Activated CD4-positive, CD25-positive, alpha-beta regulatory T cell treated with anti-CD3 and anti-CD28 coated beads, Interleukin-2, amount 50 U/mL, for 72 hours (primary cell): ENCODE measurements around the gene NNAT.
"Not testable (repeated sequence)": the region's sequence is repeated elsewhere in the genome, so short reads cannot be mapped to it uniquely, and the experiment has no call there.

Experiments
- DNase-seq: peaks from one replicate; pipeline ENCODE4 v3.0.0; 2021

NNAT gene

GRCh38 chr20:37542281-37542680 is 21.2 kb downstream of the NNAT start:
- no peak for DNase-seq

- DNase-seq = no peak
These were observed 22.8 kb downstream of the NNAT start for GRCh38 chr20:37543828-37544227.

DNA sequence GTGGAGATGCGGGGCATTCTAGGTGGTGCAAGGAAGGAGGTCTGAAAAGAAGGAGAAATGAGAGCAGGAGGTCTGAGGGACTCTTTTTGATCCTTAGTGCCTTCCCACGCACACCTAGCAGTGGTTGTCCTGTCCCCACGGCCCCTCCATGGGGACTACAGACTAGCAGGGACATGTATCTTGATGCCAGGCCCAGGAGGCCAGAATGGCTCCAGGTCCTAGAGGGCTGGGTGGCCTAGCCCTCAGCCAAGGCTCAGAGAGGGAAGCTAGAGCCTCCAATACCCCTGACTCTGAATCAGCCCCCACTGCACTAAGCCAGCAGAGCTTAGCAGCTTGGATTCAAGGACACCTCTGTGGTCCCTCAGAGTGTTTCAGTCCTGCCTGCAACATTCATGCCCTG is 23.3 kb downstream of the NNAT start:
- no peak for DNase-seq

GRCh38 chr20:37545516-37545915 is 24.5 kb downstream of the NNAT start:
- no peak for DNase-seq

- no peak for DNase-seq
These were observed 26.9 kb downstream of the NNAT start for GRCh38 chr20:37547912-37548311.

- not testable (repeated sequence) for DNase-seq
These were observed 29.3 kb downstream of the NNAT start for GRCh38 chr20:37550101-37550920.

DNA sequence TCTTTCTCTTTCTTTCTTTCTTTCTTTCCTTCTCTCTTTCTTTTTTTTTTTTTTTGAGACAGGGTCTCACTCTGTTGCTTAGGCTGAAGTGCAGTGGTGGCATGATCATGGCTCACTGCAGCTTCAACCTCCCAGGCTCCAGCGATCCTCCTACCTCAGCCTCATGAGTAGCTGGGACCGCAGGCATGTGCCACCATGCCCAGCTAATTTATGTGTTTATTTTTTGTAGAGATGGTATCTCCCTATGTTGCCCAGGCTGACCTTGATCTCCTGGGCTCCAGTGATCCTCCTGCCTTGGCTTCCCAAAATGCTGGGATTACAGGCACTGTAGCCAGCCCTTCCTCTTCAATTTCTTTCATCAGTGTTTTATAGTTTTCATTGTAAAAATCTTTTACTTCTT is 30.6 kb downstream of the NNAT start:
- DNase-seq = not testable (repeated sequence)

DNA sequence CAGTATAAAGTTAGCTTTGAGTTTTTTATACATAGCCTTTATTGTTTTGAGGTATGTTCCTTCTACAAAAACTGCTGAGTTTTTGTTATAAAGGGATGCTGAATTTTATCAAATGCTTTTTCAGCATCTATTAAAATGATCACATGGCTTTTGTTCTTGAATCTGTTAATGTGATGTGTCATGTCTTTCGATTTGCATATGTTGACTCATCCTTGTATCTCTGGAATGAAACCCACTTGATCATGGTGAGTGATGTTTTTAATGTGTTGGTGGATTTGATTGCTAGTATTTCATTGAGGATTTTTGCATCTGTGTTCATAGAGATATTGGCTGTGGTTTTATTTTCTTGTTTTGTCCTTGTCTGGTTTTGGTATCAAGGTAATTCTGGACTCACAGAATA is 31.4 kb downstream of the NNAT start:
- no peak for DNase-seq

DNA sequence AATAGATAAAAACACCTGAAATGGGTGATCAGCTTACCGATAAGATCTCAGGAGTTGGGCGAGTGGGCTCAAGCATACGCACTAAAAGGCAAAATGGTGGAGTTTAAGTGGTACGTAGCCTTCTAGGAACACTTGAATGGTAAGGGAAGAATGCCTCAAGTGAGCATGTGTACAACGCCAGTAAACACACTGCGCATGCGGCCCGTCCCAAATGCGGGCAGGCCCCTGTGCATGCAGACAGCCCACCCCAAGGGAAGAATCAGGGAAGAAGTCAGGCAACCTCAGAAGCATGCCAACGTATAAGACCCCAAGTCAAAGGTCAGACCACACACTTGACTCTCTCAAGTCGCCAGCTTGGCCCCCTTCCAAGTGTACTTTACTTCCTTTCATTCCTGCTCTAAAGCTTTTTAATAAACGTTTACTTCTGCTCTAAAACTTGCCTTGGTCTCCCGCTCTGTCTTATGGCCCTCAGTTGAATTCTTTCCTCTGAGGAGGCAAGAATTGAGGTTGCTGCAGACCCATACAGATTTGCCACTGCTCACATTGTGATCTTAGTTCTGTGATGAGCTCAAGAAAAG is 33.8 kb downstream of the NNAT start:
- not testable (repeated sequence) for DNase-seq

DNA sequence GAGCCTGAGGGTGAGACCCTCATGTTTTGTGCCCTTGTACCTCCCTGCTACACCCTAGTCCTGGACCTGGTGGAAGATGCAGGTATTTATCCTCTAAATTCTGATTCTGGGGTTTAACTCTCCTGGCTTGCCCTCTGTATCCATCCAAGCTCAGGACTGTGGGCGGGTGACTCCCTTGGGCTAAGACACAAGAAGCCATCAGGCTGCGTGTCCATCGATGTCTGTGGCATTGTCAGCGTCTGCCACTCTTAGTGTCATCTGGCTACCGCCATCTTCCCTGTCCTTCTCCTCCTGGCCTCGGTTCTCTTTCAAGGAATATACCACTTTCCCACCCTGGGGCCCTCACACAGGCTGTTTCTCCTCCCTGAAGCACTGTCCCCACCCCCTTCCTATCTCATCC is 35.5 kb downstream of the NNAT start:
- no peak for DNase-seq

GRCh38 chr20:37558306-37558705 is 37.3 kb downstream of the NNAT start:
- DNase-seq = no peak

DNA sequence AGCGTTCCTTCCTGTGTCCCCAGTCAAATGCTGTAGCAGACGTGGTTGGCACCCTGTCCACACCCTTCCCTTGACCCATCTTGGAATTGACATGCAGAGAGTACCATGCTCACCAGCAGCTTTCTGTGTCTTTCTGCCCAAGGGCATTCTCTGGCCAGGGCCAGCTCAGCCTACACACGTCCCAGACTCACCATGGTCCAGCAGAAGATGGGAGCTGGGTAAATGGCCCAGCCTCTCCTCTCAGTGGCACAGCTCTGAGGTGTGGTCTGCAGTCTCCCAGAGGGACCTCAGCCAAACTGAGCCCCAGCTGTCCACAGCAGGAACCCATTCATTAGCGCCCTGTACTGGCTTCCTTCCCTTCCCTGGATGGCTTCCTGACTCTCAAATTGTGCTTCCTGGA is 37.7 kb downstream of the NNAT start:
- DNase-seq = no peak

- no peak for DNase-seq
These were observed 38.4 kb downstream of the NNAT start for GRCh38 chr20:37559312-37560027.

DNA sequence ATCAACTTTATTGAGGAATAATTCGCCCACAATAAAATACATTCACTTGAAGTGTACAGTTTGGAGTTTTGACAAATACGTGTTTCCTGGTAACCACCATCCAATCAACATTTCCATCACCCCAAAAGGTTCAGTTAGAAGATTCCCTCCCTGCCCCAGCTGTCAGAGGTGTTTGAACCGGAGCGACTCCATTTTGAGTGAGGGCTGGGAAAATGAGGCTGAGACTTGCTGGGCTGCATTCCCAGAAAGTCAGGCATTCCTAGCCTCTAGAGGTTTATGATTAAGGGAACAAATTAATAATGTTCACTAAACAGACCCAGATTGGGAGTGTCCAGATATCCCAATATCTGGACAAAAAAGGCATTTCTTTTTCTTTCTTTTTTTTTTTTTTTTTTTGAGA is 39.6 kb downstream of the NNAT start:
- no peak for DNase-seq

GRCh38 chr20:37562695-37563480 is 41.8 kb downstream of the NNAT start:
- DNase-seq = no peak

DNA sequence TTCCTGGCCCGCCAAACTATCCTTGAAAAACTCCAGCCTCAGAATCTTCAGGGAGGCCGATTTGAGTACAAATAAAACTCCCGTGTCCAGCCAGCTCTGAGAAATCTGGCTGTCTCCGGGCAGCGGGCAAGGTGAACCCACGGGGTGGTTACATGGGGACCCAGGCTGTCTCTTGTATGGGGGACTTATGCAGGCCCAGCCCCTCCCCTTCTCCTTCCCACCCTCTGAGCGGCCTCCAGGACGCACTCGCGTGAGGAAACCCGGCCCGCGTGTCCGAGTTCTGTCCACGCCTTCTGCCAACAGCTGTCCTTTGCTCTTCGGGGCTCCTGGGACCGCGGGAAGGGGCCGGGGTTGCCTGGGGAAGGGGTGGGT is 43.0 kb downstream of the NNAT start:
- no peak for DNase-seq

- DNase-seq = peak; percentile 57
These were observed 43.5 kb downstream of the NNAT start for GRCh38 chr20:37564388-37565133.

DNA sequence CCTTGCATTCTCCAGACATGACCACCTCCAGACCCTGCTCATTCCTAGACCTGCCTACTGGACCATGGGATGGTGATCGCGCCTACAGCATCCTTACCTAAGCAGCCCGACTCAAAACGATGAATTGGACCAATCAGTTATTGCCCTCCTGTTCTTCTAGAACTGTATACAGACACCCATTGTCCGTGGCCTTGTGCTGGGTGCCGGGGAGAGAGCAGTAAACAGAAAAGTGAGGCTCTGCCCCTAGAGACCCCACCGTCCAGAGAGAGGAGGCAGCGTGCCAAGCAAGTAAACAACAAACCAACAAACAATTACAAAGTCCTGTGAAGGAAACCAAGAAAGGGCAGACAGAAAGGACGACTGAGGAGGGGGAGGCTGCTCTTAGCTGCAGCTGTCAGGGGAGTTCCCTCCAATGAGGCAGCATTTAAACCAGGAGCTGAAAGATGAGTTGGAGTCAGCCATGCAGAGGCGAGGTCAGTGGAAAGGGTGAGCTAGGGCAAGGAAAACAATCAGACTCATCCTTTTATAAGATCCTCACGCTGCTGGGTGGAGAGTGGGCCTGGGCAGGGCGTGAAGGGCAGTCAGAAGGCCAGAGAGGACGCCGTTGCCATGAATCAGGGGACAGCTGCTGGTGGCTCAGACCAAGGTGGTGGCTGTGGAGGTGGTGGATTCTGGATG is 44.2 kb downstream of the NNAT start:
- no peak for DNase-seq

- DNase-seq = no peak
These were observed 45.7 kb downstream of the NNAT start for GRCh38 chr20:37566590-37567330.

DNA sequence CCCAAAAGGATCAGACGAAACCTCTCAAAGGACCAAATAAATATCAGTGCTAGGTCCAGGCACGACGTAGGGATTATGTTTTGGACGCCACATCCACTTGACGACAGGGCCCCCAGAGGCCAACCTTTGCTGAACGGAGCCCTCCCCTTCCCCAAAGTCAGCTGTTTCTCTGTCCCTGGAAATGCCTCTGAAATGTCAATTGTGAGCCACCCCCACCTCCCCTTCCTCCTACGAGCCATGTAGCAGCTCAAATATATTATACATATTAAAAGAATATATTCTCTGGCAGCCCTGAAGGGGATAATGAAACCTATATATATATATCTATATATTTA is 46.2 kb downstream of the NNAT start:
- DNase-seq = no peak
